Measurements from ENCODE around the gene DNAJB12.

DNA sequence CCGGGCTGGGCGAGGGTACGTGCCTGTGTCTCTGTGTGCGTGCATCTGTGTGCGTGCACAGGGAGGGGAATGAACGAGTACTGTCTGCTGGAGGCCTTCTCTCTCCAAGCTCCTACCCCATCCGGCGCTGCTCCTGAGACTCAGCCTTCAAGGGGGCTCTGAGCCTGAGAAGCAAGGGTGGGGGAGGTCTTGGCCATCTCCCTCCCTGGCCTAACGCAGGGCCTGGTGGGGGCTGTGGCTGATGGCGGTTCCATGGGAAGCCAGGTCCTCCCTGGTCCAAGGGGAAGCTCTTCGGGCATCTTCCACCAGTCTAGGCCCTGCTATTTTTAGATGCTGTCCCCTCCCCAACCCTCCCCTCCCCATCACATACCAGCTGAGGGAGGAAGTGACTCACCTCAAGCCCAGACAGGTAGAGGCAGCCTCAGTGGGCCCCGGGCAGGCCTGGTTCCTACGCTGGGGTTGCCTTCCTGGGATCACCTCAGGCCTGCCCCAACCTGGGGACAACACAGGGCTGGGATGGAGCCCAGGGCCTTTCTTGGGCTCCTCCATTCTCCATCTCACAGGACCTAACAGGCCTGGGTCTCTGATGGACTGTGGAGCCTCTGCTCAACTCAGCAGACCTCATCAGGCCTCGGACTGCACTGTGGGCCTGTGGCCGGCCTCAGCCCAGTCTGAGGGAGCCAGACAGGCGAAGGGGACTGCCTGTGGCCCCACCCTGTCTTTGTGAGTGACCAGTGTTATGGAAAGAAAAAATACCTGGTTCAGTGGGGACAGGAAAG is 32.2 kb downstream of the DNAJB12 start:
- TF ChIP-seq ZNF274 (IDR thresholded peaks at IDR 0.05; ENCODE audit: low read depth, low read length) (no peak), YY1 (IDR thresholded peaks at IDR 0.05; ENCODE audit: insufficient read depth, insufficient read length) (no peak), SUZ12 (IDR thresholded peaks at IDR 0.05; ENCODE audit: extremely low read depth, insufficient read depth, insufficient read length) (no peak)
